C4-2B (cell line): Measurements from ENCODE around the gene CCDC18.

Source experiments
- CTCF ChIP-seq: fragments of 450-650 bp; conservative IDR thresholded peaks from 2 replicates; pipeline ENCODE4 v1.5.1; 2017; ENCODE audit warnings: mild to moderate bottlenecking
- ZFX ChIP-seq: fragments of 450-650 bp; IDR thresholded peaks from 2 replicates; pipeline ENCODE4 v1.6.1; 2017

GRCh38 chr1:93190432-93190831 is 9.9 kb downstream of the CCDC18 start:
- TF ChIP-seq CTCF, result no peak
- no peak for TF ChIP-seq ZFX
